HG02678 (cell line): ENCODE results near the gene TXNRD1.

Experiments used
- ATAC-seq: cut with Tn5 transposase; IDR thresholded peaks from one replicate; pipeline ENCODE4 v1.9.1; 2021; ENCODE audit warnings: mild to moderate bottlenecking, moderate library complexity; ENCODE audit not compliant: unreplicated experiment

TXNRD1 gene

GRCh38 chr12:104299842-104300481 lies 84.4 kb downstream of the TXNRD1 start:
- ATAC-seq: no peak

- peak; percentile 95 for ATAC-seq
Observed at GRCh38 chr12:104303538-104304151, 88.1 kb downstream of the TXNRD1 start, which contains the start of gene EID3. TSS of gene EID3 (plus strand) at chr12:104303739. CDS start at chr12:104303935, 196 bp downstream.

GRCh38 chr12:104304261-104305009 lies 88.9 kb downstream of the TXNRD1 start:
- no peak for ATAC-seq

GRCh38 chr12:104305349-104305748 lies 89.8 kb downstream of the TXNRD1 start:
- no peak for ATAC-seq

- no peak for ATAC-seq
Observed at GRCh38 chr12:104306376-104306775, 90.8 kb downstream of the TXNRD1 start.

- ATAC-seq: no peak
Observed at GRCh38 chr12:104306943-104307654, 91.5 kb downstream of the TXNRD1 start.

- ATAC-seq: no peak
Observed at GRCh38 chr12:104307655-104308000, 92.0 kb downstream of the TXNRD1 start.

- ATAC-seq: no peak
Observed at GRCh38 chr12:104309446-104309993, 93.9 kb downstream of the TXNRD1 start.

GRCh38 chr12:104310751-104311633 lies 95.4 kb downstream of the TXNRD1 start:
- no peak for ATAC-seq

GRCh38 chr12:104312202-104312601 lies 96.6 kb downstream of the TXNRD1 start:
- no peak for ATAC-seq

- ATAC-seq: no peak
Observed at GRCh38 chr12:104312654-104313053, 97.1 kb downstream of the TXNRD1 start.

- no peak for ATAC-seq
Observed at GRCh38 chr12:104313568-104314241, 98.1 kb downstream of the TXNRD1 start.

- no peak for ATAC-seq
Observed at GRCh38 chr12:104314242-104314614, 98.6 kb downstream of the TXNRD1 start.

- ATAC-seq: no peak
Observed at GRCh38 chr12:104315326-104316224, 100.0 kb downstream of the TXNRD1 start.

- ATAC-seq: no peak
Observed at GRCh38 chr12:104316936-104317335, 101.4 kb downstream of the TXNRD1 start.

GRCh38 chr12:104317538-104318210 lies 102.1 kb downstream of the TXNRD1 start:
- ATAC-seq: no peak

GRCh38 chr12:104319028-104319427 lies 103.4 kb downstream of the TXNRD1 start:
- ATAC-seq: no peak
